Measurements from ENCODE around the gene TCAP.

TCAP gene

GRCh38 chr17:39651923-39652586 lies 13.1 kb upstream of the TCAP start:
- DNase-seq (ENCODE audit: low read depth in 2 of 2) = no peak

GRCh38 chr17:39652587-39653315 lies 12.4 kb upstream of the TCAP start:
- no peak for DNase-seq (ENCODE audit: low read depth in 2 of 2)

GRCh38 chr17:39653316-39653661 lies 11.9 kb upstream of the TCAP start:
- no peak for DNase-seq (ENCODE audit: low read depth in 2 of 2)

GRCh38 chr17:39653662-39654331 lies 11.4 kb upstream of the TCAP start:
- DNase-seq (ENCODE audit: low read depth in 2 of 2) = peak; percentile 28 to 60

GRCh38 chr17:39655105-39655504 lies 10.0 kb upstream of the TCAP start:
- DNase-seq (ENCODE audit: low read depth in 2 of 2) = no peak

GRCh38 chr17:39658346-39658745 lies 6.8 kb upstream of the TCAP start:
- DNase-seq (ENCODE audit: low read depth in 2 of 2) = no peak

- no peak for DNase-seq (ENCODE audit: low read depth in 2 of 2)
Observed at GRCh38 chr17:39658760-39659159, 6.4 kb upstream of the TCAP start.

GRCh38 chr17:39659279-39660010 lies 5.7 kb upstream of the TCAP start:
- no peak for DNase-seq (ENCODE audit: low read depth in 2 of 2)

- DNase-seq (ENCODE audit: low read depth in 2 of 2) = no peak
Observed at GRCh38 chr17:39660011-39660360, 5.2 kb upstream of the TCAP start.

- no peak for DNase-seq (ENCODE audit: low read depth in 2 of 2)
Observed at GRCh38 chr17:39660397-39661385, 4.5 kb upstream of the TCAP start.

- no peak for DNase-seq (ENCODE audit: low read depth in 2 of 2)
Observed at GRCh38 chr17:39661744-39662541, 3.2 kb upstream of the TCAP start.

- no peak for DNase-seq (ENCODE audit: low read depth in 2 of 2)
Observed at GRCh38 chr17:39662551-39663339, 2.4 kb upstream of the TCAP start.

- no peak for DNase-seq (ENCODE audit: low read depth in 2 of 2)
Observed at GRCh38 chr17:39663340-39663687, 1.8 kb upstream of the TCAP start.

- DNase-seq (ENCODE audit: low read depth in 2 of 2) = no peak
Observed at GRCh38 chr17:39663688-39664580, 1.2 kb upstream of the TCAP start.

- DNase-seq (ENCODE audit: low read depth in 2 of 2) = no peak
Observed at GRCh38 chr17:39665642-39666224, 584 bp downstream of the TCAP start.

- no peak for DNase-seq (ENCODE audit: low read depth in 2 of 2)
Observed at GRCh38 chr17:39666231-39666600, 1.1 kb downstream of the TCAP start.

- no peak for DNase-seq (ENCODE audit: low read depth in 2 of 2)
Observed at GRCh38 chr17:39666601-39667261, 1.6 kb downstream of the TCAP start.

Measured in stimulated activated CD8-positive, alpha-beta memory T cell treated with anti-CD3 and anti-CD28 coated beads, Interleukin-15, amount 100 ng/mL, for 4 hours (primary cell).